Transverse colon (tissue), 4 donors: Measurements from ENCODE around the gene NXPE4. TPM values are rescaled to one million over a fixed set of nuclear protein-coding genes. Genes with fewer than 3 reads are reported as not detected.

Source experiments
- DNase-seq: peaks from one replicate; pipeline ENCODE4 v3.0.0-alpha.2; 2019
- H3K27ac ChIP-seq, 4 donors: fragments of 200-600 bp; sonication (generic); 2 replicates each; pipeline ENCODE4 v1.5.1; 2016 to 2018; ENCODE audit warnings: inconsistent platforms in 4 of 4
- H3K27me3 ChIP-seq: fragments of 200-600 bp; sonication (generic); 2 replicates; pipeline ENCODE4 v1.5.1; 2017; ENCODE audit warnings: inconsistent platforms
- H3K36me3 ChIP-seq, 4 donors: fragments of 200-600 bp; sonication (generic); 2 replicates each; pipeline ENCODE4 v1.5.1; 2017 to 2019; ENCODE audit warnings: inconsistent platforms in 4 of 4
- H3K4me1 ChIP-seq, 4 donors: fragments of 200-600 bp; sonication (generic); 2 replicates each; pipeline ENCODE4 v1.5.1; 2017 to 2020; ENCODE audit warnings: inconsistent platforms in 4 of 4
- H3K4me3 ChIP-seq, 4 donors: fragments of 200-600 bp; sonication (generic); 1 replicate in 1 of 4; 2 replicates in 3 of 4; pipeline versions ENCODE4 v1.5.1 to v1.6.1; 2017 to 2019; ENCODE audit warnings: inconsistent platforms in 4 of 4
- H3K9me3 ChIP-seq, 2 donors: fragments of 200-600 bp; sonication (generic); 2 replicates each; pipeline ENCODE4 v1.5.1; 2017 to 2019; ENCODE audit warnings: inconsistent platforms in 2 of 2
- CTCF ChIP-seq, 5 experiments: fragments of 200-600 bp in 3 of 5; fragments of 450-650 bp in 2 of 5; sonication (generic) in 3 of 5; IDR thresholded peaks; 1 replicate in 2 of 5; 2 replicates in 3 of 5; pipeline ENCODE4 v1.5.1; 2016 to 2017; ENCODE audit warnings: antibody characterized with exemption in 5 of 5, inconsistent platforms in 3 of 5, mild to moderate bottlenecking in 2 of 5, moderate library complexity in 1 of 5
- EP300 ChIP-seq: sonication (generic); formaldehyde crosslinking; IDR thresholded peaks from one replicate; pipeline ENCODE4 v1.6.1; 2017; ENCODE audit warnings: antibody characterized with exemption, low read depth
- POLR2A ChIP-seq: fragments of 450-650 bp; IDR thresholded peaks from one replicate; pipeline ENCODE4 v1.6.1; 2016; ENCODE audit warnings: antibody characterized with exemption, mild to moderate bottlenecking, moderate library complexity
- POLR2AphosphoS5 ChIP-seq, 3 donors: sonication (generic); formaldehyde crosslinking; IDR thresholded peaks; one replicate each; pipeline ENCODE4 v1.6.1; 2016; ENCODE audit warnings: antibody characterized with exemption in 3 of 3
- WGBS, 2 donors: methylation state at CpG; one replicate each; pipeline ENCODE4 v1.1.5; 2018; ENCODE audit warnings: low coverage in 1 of 2; 5-methylcytosine and 5-hydroxymethylcytosine counted together
- in situ Hi-C, 4 donors: fragments of 200-750 bp; cut with MboI; loops; one replicate each; pipeline versions ENCODE4 v1.15.0 to v1.15.1; 2017; ENCODE audit warnings: low sequenced_read_pairs in 3 of 4, low pct_ligation_motif_present in 1 of 4, low pct_unique_long_range_greater_than_20kb in 1 of 4
- intact Hi-C: fragments of 100-400 bp; cut with DNase I; formaldehyde crosslinking; loops from one replicate; pipeline ENCODE4 v1.15.1; 2023; ENCODE audit warnings: low total_unique reads
- total RNA-seq, 4 donors: library from RNA; depleted of rRNA; stranded (reverse); fragments of >200 nt; gene quantifications; one replicate each; pipeline ENCODE4 v1.1.0, GENCODE V29; 2016

The NXPE4 gene
- total RNA-seq, 4 donors from 2014 or later = 184 to 292 (median 263) TPM

GRCh38 chr11:114586797-114587196 lies 8.8 kb downstream of the NXPE4 start:
- Histone ChIP-seq H3K36me3 (peaks cover 0 to 41% (median 12%) of the 10 kb centered on the region in 4 donors), H3K27ac (no peak overlapping the region), H3K27me3 (no peaks in the 10 kb centered on the region), H3K4me1 (no peaks in the 10 kb centered on the region), H3K9me3 (peaks cover 22 to 28% of the 10 kb centered on the region in 2 donors), H3K4me3 (no peak overlapping the region)
- in situ Hi-C loops (loop anchor here in 2 of 4 donors (25.0 kb wide), 1 partner anchor 249 kb away; no protein-coding TSS in a partner anchor), intact Hi-C loops (no loop called here)
- WGBS, 2 donors = 90 to 92% methylated on average over 2 to 5 of the region's 5 CpGs
- no peak for DNase-seq
- TF ChIP-seq CTCF (IDR thresholded peaks at IDR 0.05) = no peak
- TF ChIP-seq EP300 = no peak
- TF ChIP-seq POLR2A = no peak
- peak in 1 of 3 donors; percentile 5 for TF ChIP-seq POLR2AphosphoS5 (IDR thresholded peaks at IDR 0.05)

GRCh38 chr11:114571712-114572111 lies 23.9 kb downstream of the NXPE4 start:
- in situ Hi-C loops = loop anchor here in 1 of 4 donors (25.0 kb wide), 1 partner anchor 91 kb away; no protein-coding TSS in a partner anchor

GRCh38 chr11:114569801-114570200 lies 25.8 kb downstream of the NXPE4 start:
- intact Hi-C loops = no loop called here
- whole genome bisulfite sequencing, 2 donors = 86 to 100% methylated on average over 1 to 3 of the region's 3 CpGs
- no peak for DNase-seq

More at GRCh38 chr11:114571712-114572111, 23.9 kb downstream of the NXPE4 start:
- no peak for DNase-seq
- Histone ChIP-seq H3K4me3 (no peak overlapping the region), H3K36me3 (peaks cover 0 to 11% (median 0%) of the 10 kb centered on the region in 4 donors), H3K9me3 (no peaks in the 10 kb centered on the region), H3K27me3 (no peaks in the 10 kb centered on the region), H3K4me1 (no peaks in the 10 kb centered on the region), H3K27ac (no peak overlapping the region)
- TF ChIP-seq CTCF (IDR thresholded peaks at IDR 0.05) (no peak), POLR2AphosphoS5 (IDR thresholded peaks at IDR 0.05) (no peak), EP300 (no peak), POLR2A (no peak)
- 86% methylated on average over 1 of the region's 1 CpG; no CpG with 5 or more reads in 1 of the 2 donors for WGBS, 2 donors
- intact Hi-C loops = no loop called here

GRCh38 chr11:114566276-114566675 lies 29.3 kb downstream of the NXPE4 start:
- H3K4me1 ChIP-seq = peaks cover 0 to 18% (median 5%) of the 10 kb centered on the region in 4 donors
- TF ChIP-seq EP300 (no peak), POLR2AphosphoS5 (IDR thresholded peaks at IDR 0.05) (no peak), CTCF (IDR thresholded peaks at IDR 0.05) (no peak), POLR2A (no peak)
- H3K36me3 ChIP-seq = peaks cover 0 to 9% (median 0%) of the 10 kb centered on the region in 4 donors
- in situ Hi-C loops (loop anchor here in 1 of 4 donors (25.0 kb wide), 1 partner anchor 96 kb away; no protein-coding TSS in a partner anchor), intact Hi-C loops (no loop called here)
- no peaks in the 10 kb centered on the region for H3K27me3 ChIP-seq
- WGBS, 2 donors = 51 to 66% methylated on average over 2 of the region's 2 CpGs
- H3K9me3 ChIP-seq = no peaks in the 10 kb centered on the region
- no peak overlapping the region for H3K4me3 ChIP-seq
- H3K27ac ChIP-seq = no peak overlapping the region
- DNase-seq = no peak

More at GRCh38 chr11:114569801-114570200, 25.8 kb downstream of the NXPE4 start:
- Histone ChIP-seq H3K27ac (no peak overlapping the region), H3K9me3 (no peaks in the 10 kb centered on the region), H3K4me3 (no peak overlapping the region), H3K4me1 (peaks cover 0 to under 1% (median 0%) of the 10 kb centered on the region in 4 donors), H3K36me3 (peaks cover 0 to 11% (median 0%) of the 10 kb centered on the region in 4 donors), H3K27me3 (no peaks in the 10 kb centered on the region)
- in situ Hi-C loops = loop anchor here in 1 of 4 donors (25.0 kb wide), 1 partner anchor 92 kb away; no protein-coding TSS in a partner anchor
- no peak for TF ChIP-seq CTCF (IDR thresholded peaks at IDR 0.05)
- no peak for TF ChIP-seq EP300
- TF ChIP-seq POLR2AphosphoS5 (IDR thresholded peaks at IDR 0.05) = no peak
- no peak for TF ChIP-seq POLR2A
